ENCODE results near the gene AUTS2. TPM values are rescaled to one million over a fixed set of nuclear protein-coding genes. Genes with fewer than 3 reads are reported as not detected.

Gene AUTS2
- total and polyA plus RNA-seq, 9 of the 15 experiments (the other 6 are each of a cell fraction or from before 2014, with no cell fraction given) = 0.58 TPM; not detected in 8

- BruUV-seq (replicated peaks) = no TSS peak
- no peak overlapping the region for H3K4me3 ChIP-seq
- no peaks in the 10 kb centered on the region for H4K20me1 ChIP-seq (replicated peaks; ENCODE audit: control insufficient read depth, insufficient read depth, low read length)
- no peak overlapping the region for H3K4me2 ChIP-seq (ENCODE audit: insufficient read depth, low read length)
- no peaks in the 10 kb centered on the region for H3K4me1 ChIP-seq (replicated peaks in 1 of 2; ENCODE audit: control insufficient read depth in 2 of 2, insufficient read depth in 2 of 2, low read length in 2 of 2)
- DNase-seq (ENCODE audit: extremely low read depth in 1 of 4, low spot score in 3 of 4) (no peak), FAIRE-seq (no peak), ATAC-seq (no peak)
- no peaks in the 10 kb centered on the region for H3K27me3 ChIP-seq (ENCODE audit: control insufficient read depth in 2 of 2, insufficient read depth in 2 of 2, low read length in 2 of 2)
- in situ Hi-C loops (cut with MboI) (no loop called here), intact Hi-C loops (cut with micrococcal nuclease) (no loop called here)
- no peak for TF ChIP-seq MTA3 (IDR thresholded peaks at IDR 0.05; ENCODE audit: borderline replicate concordance)
- no peak for TF ChIP-seq MAZ (CRISPR knock-in tag; conservative IDR thresholded peaks at IDR 0.05 in 1 of 2, IDR thresholded peaks at IDR 0.05 in 1 of 2)
- TF ChIP-seq HMGN3 (IDR thresholded peaks at IDR 0.05; ENCODE audit: borderline replicate concordance, extremely low read depth, insufficient read length, low read depth, low read length) = no peak
- TF ChIP-seq ZNF436 (CRISPR knock-in tag; IDR thresholded peaks at IDR 0.05) = no peak
- TF ChIP-seq RREB1 (CRISPR knock-in tag; IDR thresholded peaks at IDR 0.05) = no peak
- no peak for TF ChIP-seq EP400 (IDR thresholded peaks at IDR 0.05)
- no peaks in the 10 kb centered on the region for H3K36me3 ChIP-seq (ENCODE audit: control insufficient read depth, insufficient read depth, low read length)
- CTCF ChIA-PET (ENCODE audit: low intra/inter-chr PET ratio) = no interaction called here
- no peak overlapping the region for H3K9ac ChIP-seq (ENCODE audit: insufficient read depth in 1 of 2, low read depth in 2 of 2, low read length in 2 of 2)
- H3K9me3 ChIP-seq (replicated peaks; ENCODE audit: control insufficient read depth, insufficient read depth, low read depth, low read length) = no peaks in the 10 kb centered on the region
- H3K79me2 ChIP-seq (ENCODE audit: control insufficient read depth, insufficient read depth, low read length) = no peaks in the 10 kb centered on the region
- H3K27ac ChIP-seq (ENCODE audit: extremely low read depth, low read depth, low read length) = no peak overlapping the region
- H2AFZ ChIP-seq (ENCODE audit: low read depth, low read length) = no peak overlapping the region
- POLR2A ChIA-PET = no interaction called here
- WGBS (ENCODE audit: insufficient coverage, low coverage, missing lambda C conversion rate) = 5% methylated on average over 9 of the region's 9 CpGs
- H3K9me1 ChIP-seq (ENCODE audit: control insufficient read depth, insufficient read depth, low read length) = no peaks in the 10 kb centered on the region
Observed at GRCh38 chr7:70237831-70238575, 639.7 kb downstream of the AUTS2 start.
